PC-9 (cell line): Measurements from ENCODE around the gene APOBEC3B. TPM values are rescaled to one million over a fixed set of nuclear protein-coding genes. Genes with fewer than 3 reads are reported as not detected.
"Not testable (repeated sequence)": the region's sequence is repeated elsewhere in the genome, so short reads cannot be mapped to it uniquely, and the experiment has no call there.

Experiments
- BruUV-seq: library from RNA; stranded (reverse); fragments of 400-500 nt; replicated peaks from 2 replicates; lab custom pipeline; 2021; lab: Mats Ljungman, UMichigan
- CTCF ChIA-PET: fragments of 300-600 bp; sonication (Branson Sonifier 250); formaldehyde crosslinking; loops from one replicate; lab custom pipeline; 2022; ENCODE audit warnings: antibody characterized with exemption; lab: Charles Lee
- POLR2A ChIA-PET: fragments of 300-600 bp; sonication (Branson Sonifier 250); formaldehyde crosslinking; loops from one replicate; lab custom pipeline; 2022; ENCODE audit warnings: antibody characterized with exemption; ENCODE audit not compliant: unreplicated experiment; lab: Charles Lee
- DNase-seq, 2 experiments: peaks; one replicate each; pipeline versions ENCODE4 v3.0.0 to v3.0.0-alpha.2; 2015 to 2022; ENCODE audit warnings: mixed read lengths in 1 of 2
- H2AFZ ChIP-seq: fragments of 200-600 bp; sonication (generic); 2 replicates; pipeline ENCODE4 v1.8.1; 2017; ENCODE audit warnings: antibody characterized with exemption
- H3F3A ChIP-seq: fragments of 200-600 bp; sonication (generic); 2 replicates; pipeline ENCODE4 v1.8.1; 2017; ENCODE audit warnings: antibody characterized with exemption, mild to moderate bottlenecking, low read depth; ENCODE audit not compliant: insufficient read depth
- H3K27ac ChIP-seq: fragments of 200-600 bp; sonication (generic); 2 replicates; pipeline ENCODE4 v1.6.1; 2016; ENCODE audit warnings: mixed run types
- H3K27me3 ChIP-seq: fragments of 200-600 bp; sonication (generic); 2 replicates; pipeline ENCODE4 v1.6.1; 2016; ENCODE audit warnings: low read depth, mixed run types; ENCODE audit not compliant: insufficient read depth
- H3K36me3 ChIP-seq: fragments of 200-600 bp; sonication (generic); 2 replicates; pipeline ENCODE4 v1.6.1; 2016; ENCODE audit warnings: low read depth, mixed run types
- H3K4me1 ChIP-seq: fragments of 200-600 bp; sonication (generic); replicated peaks from 2 replicates; pipeline ENCODE4 v1.6.1; 2016; ENCODE audit warnings: mixed run types; ENCODE audit not compliant: insufficient read depth
- H3K4me2 ChIP-seq: fragments of 200-600 bp; sonication (generic); 2 replicates; pipeline ENCODE4 v1.6.1; 2017; ENCODE audit warnings: mixed run types
- H3K4me3 ChIP-seq: fragments of 200-600 bp; sonication (generic); 2 replicates; pipeline ENCODE4 v1.6.1; 2016; ENCODE audit warnings: mixed run types
- H3K79me2 ChIP-seq: fragments of 200-600 bp; sonication (generic); 2 replicates; pipeline ENCODE4 v1.6.1; 2017; ENCODE audit warnings: low read depth, mixed run types
- H3K9me2 ChIP-seq: fragments of 200-600 bp; sonication (generic); 2 replicates; pipeline ENCODE4 v1.8.1; 2017; ENCODE audit warnings: mild to moderate bottlenecking; ENCODE audit not compliant: insufficient read depth
- H3K9me3 ChIP-seq: fragments of 200-600 bp; sonication (generic); 2 replicates; pipeline ENCODE4 v1.8.1; 2016; ENCODE audit warnings: low read depth; ENCODE audit not compliant: insufficient read depth
- H4K20me1 ChIP-seq: fragments of 200-600 bp; sonication (generic); 2 replicates; pipeline ENCODE4 v1.8.1; 2017; ENCODE audit not compliant: insufficient read depth
- EZH2 ChIP-seq: fragments of 200-600 bp; sonication (generic); IDR thresholded peaks from 2 replicates; pipeline ENCODE4 v1.8.0; 2017; ENCODE audit warnings: antibody characterized with exemption, low read depth
- intact Hi-C: fragments of 100-400 bp; cut with micrococcal nuclease; formaldehyde crosslinking; loops from one replicate; pipeline ENCODE4 v1.10.0; 2022; ENCODE audit not compliant: unreplicated experiment
- total RNA-seq: library from RNA; stranded (reverse); gene quantifications from 2 replicates; pipeline ENCODE4 v1.2.3, GENCODE V29; 2021
- TF ChIP-seq, protein P1 (sequence below): fragments of 200-600 bp; sonication (generic); conservative IDR thresholded peaks from 2 replicates; pipeline ENCODE4 v1.6.1; 2017; ENCODE audit warnings: mixed run types, antibody characterized with exemption, mild to moderate bottlenecking, moderate library complexity

Gene APOBEC3B
- total RNA-seq, 1 experiment from 2014 or later = 66.5 TPM

DNA sequence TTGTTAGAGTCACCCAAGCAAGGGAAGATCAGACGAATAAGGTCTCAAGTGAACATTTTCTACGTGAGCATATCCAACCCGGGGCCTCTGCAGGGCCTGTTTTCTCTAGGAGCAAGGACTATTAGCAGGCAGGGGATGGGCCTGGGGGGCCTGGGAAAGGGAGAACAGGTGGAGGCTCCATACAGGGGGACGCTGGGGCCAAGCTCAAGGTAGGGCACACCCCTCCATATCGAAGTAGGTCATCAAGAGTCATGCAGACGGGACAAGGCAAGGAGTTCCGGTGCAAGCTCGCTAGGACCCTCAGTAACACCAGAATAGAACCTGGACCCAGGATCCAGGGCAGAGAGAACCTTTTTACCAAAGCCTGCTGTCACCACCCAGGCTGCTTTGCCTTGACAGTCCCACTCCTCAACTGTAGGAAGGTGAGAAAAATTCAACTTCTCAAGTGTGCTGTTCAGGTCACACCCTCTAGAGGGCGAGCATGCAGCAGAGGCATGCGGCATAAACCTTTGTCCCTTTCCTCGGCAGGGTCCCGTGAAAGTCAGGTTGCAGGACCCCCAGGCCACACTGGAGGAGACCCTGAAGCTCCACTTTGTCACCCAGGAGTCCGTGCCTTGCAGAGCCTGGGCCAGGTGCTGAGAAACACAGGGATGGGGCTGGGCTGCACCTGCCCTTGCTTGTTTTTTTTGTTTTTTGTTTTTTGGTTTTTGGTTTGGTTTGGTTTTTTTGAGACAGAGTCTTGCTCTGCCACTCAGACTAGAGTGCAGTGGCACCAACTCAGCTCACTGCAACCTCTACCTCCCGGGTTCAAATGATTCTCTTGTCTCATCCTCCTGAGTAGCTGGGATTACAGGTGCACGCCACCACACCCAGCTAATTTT lies 8.6 kb upstream of the APOBEC3B start:
- Histone ChIP-seq H3K9me2 (no peaks in the 10 kb centered on the region), H3K4me3 (no peak overlapping the region), H4K20me1 (no peaks in the 10 kb centered on the region), H2AFZ (peak overlapping the region; percentile 56; the same call in 1 of the 2 replicates), H3K36me3 (no peaks in the 10 kb centered on the region), H3K27ac (no peak overlapping the region), H3F3A (no peaks in the 10 kb centered on the region; the same call in 1 of the 2 replicates), H3K4me1 (no peaks in the 10 kb centered on the region), H3K79me2 (no peaks in the 10 kb centered on the region), H3K27me3 (no peaks in the 10 kb centered on the region), H3K9me3 (no peaks in the 10 kb centered on the region), H3K4me2 (peak overlapping the region; percentile 63)
- POLR2A ChIA-PET = interaction anchor here (0.7 kb wide), 1 partner anchor 1070 kb away, joined by 8 read pairs; no protein-coding TSS in a partner anchor
- intact Hi-C loops = loop anchor here (1.0 kb wide), 1 partner anchor 30 kb away; no protein-coding TSS in a partner anchor
- no TSS peak for BruUV-seq
- CTCF ChIA-PET = interaction anchor here (0.6 to 1.1 kb wide), 3 partner anchors 9 to 380 kb away, joined by 4 to 8 read pairs (median 4); partner anchors contain the start of gene APOBEC3B
- DNase-seq = peak in 1 of 2 experiments; percentile 42
- TF ChIP-seq, protein P1, sequence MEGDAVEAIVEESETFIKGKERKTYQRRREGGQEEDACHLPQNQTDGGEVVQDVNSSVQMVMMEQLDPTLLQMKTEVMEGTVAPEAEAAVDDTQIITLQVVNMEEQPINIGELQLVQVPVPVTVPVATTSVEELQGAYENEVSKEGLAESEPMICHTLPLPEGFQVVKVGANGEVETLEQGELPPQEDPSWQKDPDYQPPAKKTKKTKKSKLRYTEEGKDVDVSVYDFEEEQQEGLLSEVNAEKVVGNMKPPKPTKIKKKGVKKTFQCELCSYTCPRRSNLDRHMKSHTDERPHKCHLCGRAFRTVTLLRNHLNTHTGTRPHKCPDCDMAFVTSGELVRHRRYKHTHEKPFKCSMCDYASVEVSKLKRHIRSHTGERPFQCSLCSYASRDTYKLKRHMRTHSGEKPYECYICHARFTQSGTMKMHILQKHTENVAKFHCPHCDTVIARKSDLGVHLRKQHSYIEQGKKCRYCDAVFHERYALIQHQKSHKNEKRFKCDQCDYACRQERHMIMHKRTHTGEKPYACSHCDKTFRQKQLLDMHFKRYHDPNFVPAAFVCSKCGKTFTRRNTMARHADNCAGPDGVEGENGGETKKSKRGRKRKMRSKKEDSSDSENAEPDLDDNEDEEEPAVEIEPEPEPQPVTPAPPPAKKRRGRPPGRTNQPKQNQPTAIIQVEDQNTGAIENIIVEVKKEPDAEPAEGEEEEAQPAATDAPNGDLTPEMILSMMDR = peak; percentile 99
- TF ChIP-seq EZH2 = no peak

DNA sequence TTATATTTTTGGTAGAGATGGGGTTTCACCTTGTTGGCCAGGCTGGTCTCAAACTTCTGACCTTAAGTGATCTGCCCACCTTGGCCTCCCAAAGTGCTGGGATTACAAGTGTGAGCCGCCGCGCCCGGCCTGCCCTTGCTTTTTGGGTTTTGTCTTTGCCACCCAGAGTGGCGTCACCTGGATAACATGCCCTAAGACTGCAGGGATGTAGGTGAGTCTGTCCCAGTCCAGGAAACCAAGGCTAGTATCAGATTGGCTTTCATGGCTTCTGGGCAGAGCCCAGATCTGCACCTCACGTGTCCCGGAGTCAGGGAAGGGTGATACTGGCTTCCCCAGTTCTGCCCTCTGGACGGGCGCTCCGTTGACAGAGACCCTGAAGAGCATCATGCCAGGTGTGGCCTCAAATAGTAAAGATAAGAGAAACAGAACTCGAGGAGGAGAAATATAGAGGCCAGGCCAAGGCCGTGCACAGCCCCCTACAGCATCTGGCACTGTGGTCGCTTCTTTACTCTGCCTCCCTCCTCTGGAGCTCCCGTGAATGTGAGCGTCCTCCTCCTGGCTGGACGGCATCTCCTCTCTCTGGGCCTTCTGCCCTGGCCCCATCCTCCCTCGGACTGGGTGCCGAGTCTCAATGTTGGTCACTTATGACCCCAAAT lies 7.8 kb upstream of the APOBEC3B start:
- H3K9me2 ChIP-seq = no peaks in the 10 kb centered on the region
- intact Hi-C loops = no loop called here
- H4K20me1 ChIP-seq = no peaks in the 10 kb centered on the region
- POLR2A ChIA-PET = no interaction called here
- peaks cover 2% of the 10 kb centered on the region; the same call in 1 of the 2 replicates for H3F3A ChIP-seq
- H3K27me3 ChIP-seq = no peaks in the 10 kb centered on the region
- DNase-seq = no peak
- no peak overlapping the region for H3K4me3 ChIP-seq
- no peaks in the 10 kb centered on the region for H3K79me2 ChIP-seq
- H3K36me3 ChIP-seq = no peaks in the 10 kb centered on the region
- TF ChIP-seq, protein P1 = no peak
- no peak for TF ChIP-seq EZH2
- no TSS peak for BruUV-seq
- no peaks in the 10 kb centered on the region for H3K4me1 ChIP-seq
- no peak overlapping the region for H3K4me2 ChIP-seq
- no peak overlapping the region for H2AFZ ChIP-seq
- H3K9me3 ChIP-seq = no peaks in the 10 kb centered on the region
- CTCF ChIA-PET = interaction anchor here (0.6 to 1.0 kb wide), 3 partner anchors 8 to 379 kb away, joined by 3 to 4 read pairs (median 4); partner anchors contain the start of gene APOBEC3B
- H3K27ac ChIP-seq = no peak overlapping the region

DNA sequence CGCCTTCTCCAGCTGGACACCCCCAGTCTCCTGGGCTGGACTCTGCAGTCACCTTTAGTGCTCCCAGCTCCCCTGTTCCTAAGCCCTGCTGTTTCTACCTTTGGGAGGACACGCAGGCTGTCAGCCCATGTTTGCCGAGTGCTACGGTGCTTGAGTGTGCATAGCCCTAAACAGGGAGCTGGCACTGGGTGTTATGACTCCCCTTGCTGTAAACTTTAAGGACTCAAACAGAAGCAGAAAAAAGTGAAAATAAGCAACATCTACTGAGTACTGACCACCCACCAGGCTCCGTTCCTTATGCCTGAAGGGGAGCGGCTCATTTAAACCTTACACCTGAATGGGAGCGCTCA lies 7.3 kb upstream of the APOBEC3B start:
- Histone ChIP-seq H2AFZ (no peak overlapping the region), H3K36me3 (no peaks in the 10 kb centered on the region), H3K9me3 (no peaks in the 10 kb centered on the region), H4K20me1 (no peaks in the 10 kb centered on the region), H3K79me2 (no peaks in the 10 kb centered on the region), H3K4me1 (no peaks in the 10 kb centered on the region), H3K4me3 (no peak overlapping the region), H3F3A (peaks cover 2% of the 10 kb centered on the region; the same call in 1 of the 2 replicates), H3K9me2 (no peaks in the 10 kb centered on the region), H3K27me3 (no peaks in the 10 kb centered on the region), H3K4me2 (no peak overlapping the region), H3K27ac (no peak overlapping the region)
- DNase-seq = no peak
- ChIA-PET CTCF (interaction anchor here (0.6 kb wide), 1 partner anchor 47 kb away, joined by 3 read pairs; no protein-coding TSS in a partner anchor), POLR2A (no interaction called here)
- intact Hi-C loops = no loop called here
- TF ChIP-seq EZH2 = no peak
- TF ChIP-seq, protein P1 = no peak
- BruUV-seq = no TSS peak

DNA sequence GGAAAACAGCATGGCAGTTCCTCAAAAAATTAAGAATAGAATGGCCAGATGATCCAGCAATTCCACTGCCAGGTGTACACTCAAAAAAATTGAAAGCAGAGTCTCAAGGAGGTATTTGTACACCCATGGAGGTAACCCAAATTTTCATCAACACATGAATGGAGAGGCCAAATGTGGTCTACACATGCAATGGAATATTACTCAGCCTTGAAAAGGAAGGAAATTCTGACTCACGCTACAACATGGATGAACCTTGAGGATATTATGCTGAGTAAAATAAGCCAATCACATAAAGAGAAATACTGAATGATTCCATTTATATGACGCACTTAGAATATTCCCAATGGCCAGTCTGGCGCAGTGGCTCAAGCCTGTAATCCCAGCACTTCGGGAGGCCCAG lies 4.9 kb upstream of the APOBEC3B start:
- BruUV-seq, H3K27ac ChIP-seq, H3K9me2 ChIP-seq, H3K9me3 ChIP-seq, H3K27me3 ChIP-seq, DNase-seq, H3K79me2 ChIP-seq, H3K4me1 ChIP-seq, POLR2A ChIA-PET, H3K36me3 ChIP-seq, H2AFZ ChIP-seq, H4K20me1 ChIP-seq, CTCF ChIA-PET, H3K4me2 ChIP-seq, intact Hi-C loops, H3K4me3 ChIP-seq: not testable (repeated sequence)
- H3F3A ChIP-seq = peaks cover 15% of the 10 kb centered on the region
